Astrocyte (in vitro differentiated cells and primary cell): ENCODE data around the gene DIAPH1. TPM values are rescaled to one million over a fixed set of nuclear protein-coding genes. Genes with fewer than 3 reads are reported as not detected.

Experiments
- DNase-seq: peaks from one replicate; pipeline ENCODE4 v3.0.0-alpha.2; 2010; ENCODE audit warnings: low read depth
- FAIRE-seq: peaks from 2 replicates; lab custom pipeline; 2011; peaks lifted over from hg19 to GRCh38; lab: Jason Lieb, UNC
- H2AFZ ChIP-seq: 2 replicates; pipeline ENCODE4 v1.6.0; 2012; ENCODE audit warnings: low read depth, low read length, inconsistent platforms
- H3K27ac ChIP-seq: 2 replicates; pipeline ENCODE4 v1.5.1; 2011; ENCODE audit warnings: low read depth, low read length, inconsistent platforms
- H3K27me3 ChIP-seq: 2 replicates; pipeline ENCODE4 v1.6.0; 2011; ENCODE audit warnings: low read length, inconsistent platforms; ENCODE audit not compliant: insufficient read depth
- H3K36me3 ChIP-seq: 2 replicates; pipeline ENCODE4 v1.5.1; 2011; ENCODE audit warnings: low read length, inconsistent platforms; ENCODE audit not compliant: insufficient read depth
- H3K4me1 ChIP-seq: 2 replicates; pipeline ENCODE4 v1.5.1; 2011; ENCODE audit warnings: low read length, inconsistent platforms; ENCODE audit not compliant: insufficient read depth
- H3K4me2 ChIP-seq: 2 replicates; pipeline ENCODE4 v1.6.0; 2012; ENCODE audit warnings: low read length, inconsistent platforms
- H3K4me3 ChIP-seq: 2 replicates; pipeline ENCODE4 v1.5.1; 2011; ENCODE audit warnings: low read depth, mild to moderate bottlenecking, low read length, inconsistent platforms; ENCODE audit not compliant: insufficient read depth
- H3K79me2 ChIP-seq: 2 replicates; pipeline ENCODE4 v1.6.0; 2012; ENCODE audit warnings: mild to moderate bottlenecking, low read length, inconsistent platforms; ENCODE audit not compliant: insufficient read depth
- H3K9ac ChIP-seq: 2 replicates; pipeline ENCODE4 v1.6.0; 2012; ENCODE audit warnings: mild to moderate bottlenecking, low read length, inconsistent platforms
- H3K9me3 ChIP-seq: 2 replicates; pipeline ENCODE4 v1.5.1; 2012; ENCODE audit warnings: low read depth, mild to moderate bottlenecking, low read length, inconsistent platforms; ENCODE audit not compliant: insufficient read depth
- H4K20me1 ChIP-seq: 2 replicates; pipeline ENCODE4 v1.6.0; 2012; ENCODE audit warnings: low read length, inconsistent platforms; ENCODE audit not compliant: insufficient read depth
- H3K27ac Mint-ChIP-seq: one replicate; pipeline ENCODE4 v1.8.0; 2021; ENCODE audit warnings: mild to moderate bottlenecking, mixed read lengths; ENCODE audit not compliant: unreplicated experiment
- H3K27me3 Mint-ChIP-seq: one replicate; pipeline ENCODE4 v1.8.0; 2021; ENCODE audit warnings: low read depth, mixed read lengths; ENCODE audit not compliant: unreplicated experiment
- H3K36me3 Mint-ChIP-seq: one replicate; pipeline ENCODE4 v1.8.0; 2021; ENCODE audit warnings: low read depth, mixed read lengths; ENCODE audit not compliant: unreplicated experiment
- H3K4me1 Mint-ChIP-seq: one replicate; pipeline ENCODE4 v1.8.0; 2021; ENCODE audit warnings: low read depth, mixed read lengths; ENCODE audit not compliant: unreplicated experiment
- H3K4me3 Mint-ChIP-seq: one replicate; pipeline ENCODE4 v1.8.0; 2021; ENCODE audit warnings: mild to moderate bottlenecking, moderate library complexity, mixed read lengths; ENCODE audit not compliant: unreplicated experiment
- H3K9me3 Mint-ChIP-seq: one replicate; pipeline ENCODE4 v1.8.0; 2021; ENCODE audit warnings: mild to moderate bottlenecking, mixed read lengths; ENCODE audit not compliant: unreplicated experiment
- EZH2 ChIP-seq: IDR thresholded peaks from 2 replicates; pipeline ENCODE4 v1.6.1; 2012; ENCODE audit warnings: mild to moderate bottlenecking, low read length, inconsistent platforms; ENCODE audit not compliant: insufficient read depth
- total RNA-seq: library from RNA; stranded (reverse); gene quantifications from 2 replicates; pipeline ENCODE4 v1.2.1, GENCODE V29; 2021
- TF ChIP-seq, protein P1 (sequence below): IDR thresholded peaks from 2 replicates; pipeline ENCODE4 v1.5.1; 2011; ENCODE audit warnings: low read depth, mild to moderate bottlenecking, inconsistent platforms, low read length, moderate library complexity; ENCODE audit not compliant: insufficient read depth

The DIAPH1 gene
- total RNA-seq, 1 donor from 2014 or later: 78.8 TPM

DNA sequence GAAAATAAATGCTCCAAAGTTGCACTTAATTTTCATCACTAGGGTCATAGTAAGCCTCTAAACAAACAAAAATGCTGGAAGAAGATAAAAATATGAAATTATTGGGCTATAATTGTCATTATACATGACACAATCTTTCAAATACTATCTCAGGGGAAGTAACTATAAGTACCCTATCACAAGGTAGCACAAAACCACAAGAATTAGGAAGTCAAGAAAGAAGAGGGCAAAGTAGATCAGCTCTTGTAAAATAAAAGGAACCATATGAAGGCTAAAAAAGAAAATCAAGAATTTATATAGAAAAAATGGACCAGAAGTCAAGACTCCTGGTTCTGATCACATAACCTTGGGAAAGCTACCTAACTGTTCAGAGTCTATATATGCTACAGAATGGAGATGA, 48.1 kb downstream of the DIAPH1 start:
- Histone ChIP-seq H4K20me1 (no peaks in the 10 kb centered on the region), H3K27ac (no peak overlapping the region), H3K4me2 (no peak overlapping the region), H2AFZ (no peak overlapping the region), H3K4me1 (no peaks in the 10 kb centered on the region), H3K4me3 (no peak overlapping the region), H3K36me3 (peaks cover 32% of the 10 kb centered on the region), H3K9ac (no peak overlapping the region), H3K79me2 (no peaks in the 10 kb centered on the region), H3K27me3 (no peaks in the 10 kb centered on the region), H3K9me3 (no peaks in the 10 kb centered on the region)
- TF ChIP-seq EZH2: no peak
- TF ChIP-seq, protein P1, sequence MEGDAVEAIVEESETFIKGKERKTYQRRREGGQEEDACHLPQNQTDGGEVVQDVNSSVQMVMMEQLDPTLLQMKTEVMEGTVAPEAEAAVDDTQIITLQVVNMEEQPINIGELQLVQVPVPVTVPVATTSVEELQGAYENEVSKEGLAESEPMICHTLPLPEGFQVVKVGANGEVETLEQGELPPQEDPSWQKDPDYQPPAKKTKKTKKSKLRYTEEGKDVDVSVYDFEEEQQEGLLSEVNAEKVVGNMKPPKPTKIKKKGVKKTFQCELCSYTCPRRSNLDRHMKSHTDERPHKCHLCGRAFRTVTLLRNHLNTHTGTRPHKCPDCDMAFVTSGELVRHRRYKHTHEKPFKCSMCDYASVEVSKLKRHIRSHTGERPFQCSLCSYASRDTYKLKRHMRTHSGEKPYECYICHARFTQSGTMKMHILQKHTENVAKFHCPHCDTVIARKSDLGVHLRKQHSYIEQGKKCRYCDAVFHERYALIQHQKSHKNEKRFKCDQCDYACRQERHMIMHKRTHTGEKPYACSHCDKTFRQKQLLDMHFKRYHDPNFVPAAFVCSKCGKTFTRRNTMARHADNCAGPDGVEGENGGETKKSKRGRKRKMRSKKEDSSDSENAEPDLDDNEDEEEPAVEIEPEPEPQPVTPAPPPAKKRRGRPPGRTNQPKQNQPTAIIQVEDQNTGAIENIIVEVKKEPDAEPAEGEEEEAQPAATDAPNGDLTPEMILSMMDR: no peak
- DNase-seq (no peak), FAIRE-seq (no peak)
- H3K4me1 Mint-ChIP-seq: no peaks in the 10 kb centered on the region
- H3K4me3 Mint-ChIP-seq: no peak overlapping the region
- H3K9me3 Mint-ChIP-seq: no peaks in the 10 kb centered on the region
- no peak overlapping the region for H3K27ac Mint-ChIP-seq
- no peaks in the 10 kb centered on the region for H3K36me3 Mint-ChIP-seq
- no peaks in the 10 kb centered on the region for H3K27me3 Mint-ChIP-seq

DNA sequence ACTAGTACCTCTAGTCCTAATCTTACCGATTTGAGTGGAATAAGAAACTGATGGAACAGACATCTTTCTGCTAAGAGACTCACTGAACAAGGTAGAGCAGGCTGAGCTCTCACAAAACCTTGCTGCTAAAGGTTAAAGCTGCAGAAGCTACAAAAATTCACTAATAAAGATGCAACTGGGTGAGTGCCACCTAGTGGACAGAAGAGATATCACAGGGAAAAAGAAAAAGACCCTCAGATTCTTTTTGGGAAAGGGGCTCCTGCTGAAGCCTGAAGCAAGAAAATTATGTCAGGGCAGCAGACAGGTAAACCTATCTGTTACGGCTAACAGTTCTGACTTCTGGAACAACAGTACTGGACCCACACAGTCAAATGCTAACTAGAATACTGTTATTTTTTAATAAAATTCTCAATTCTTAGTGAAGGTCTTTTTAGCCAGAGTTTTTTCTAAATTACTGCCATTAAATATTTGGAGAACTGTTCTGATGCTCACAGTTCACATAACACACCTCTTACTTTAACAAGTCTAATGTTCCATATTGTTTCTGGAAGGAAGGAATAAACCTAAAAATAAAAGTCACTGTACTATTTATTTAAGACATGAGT, 51.2 kb downstream of the DIAPH1 start:
- no peaks in the 10 kb centered on the region for H3K79me2 ChIP-seq
- H3K36me3 ChIP-seq: peaks cover 21% of the 10 kb centered on the region
- TF ChIP-seq, protein P1: peak; percentile 97
- TF ChIP-seq EZH2: no peak
- H3K4me2 ChIP-seq: no peak overlapping the region
- Mint-ChIP-seq H3K9me3 (no peaks in the 10 kb centered on the region), H3K27me3 (no peaks in the 10 kb centered on the region), H3K27ac (no peak overlapping the region), H3K4me3 (no peak overlapping the region), H3K4me1 (no peaks in the 10 kb centered on the region), H3K36me3 (peaks cover 2% of the 10 kb centered on the region)
- H3K4me3 ChIP-seq: no peak overlapping the region
- no peaks in the 10 kb centered on the region for H4K20me1 ChIP-seq
- no peaks in the 10 kb centered on the region for H3K4me1 ChIP-seq
- no peaks in the 10 kb centered on the region for H3K9me3 ChIP-seq
- H3K9ac ChIP-seq: no peak overlapping the region
- no peak for DNase-seq
- H3K27ac ChIP-seq: no peak overlapping the region
- H3K27me3 ChIP-seq: no peaks in the 10 kb centered on the region
- H2AFZ ChIP-seq: no peak overlapping the region
- peak; percentile 9 for FAIRE-seq

DNA sequence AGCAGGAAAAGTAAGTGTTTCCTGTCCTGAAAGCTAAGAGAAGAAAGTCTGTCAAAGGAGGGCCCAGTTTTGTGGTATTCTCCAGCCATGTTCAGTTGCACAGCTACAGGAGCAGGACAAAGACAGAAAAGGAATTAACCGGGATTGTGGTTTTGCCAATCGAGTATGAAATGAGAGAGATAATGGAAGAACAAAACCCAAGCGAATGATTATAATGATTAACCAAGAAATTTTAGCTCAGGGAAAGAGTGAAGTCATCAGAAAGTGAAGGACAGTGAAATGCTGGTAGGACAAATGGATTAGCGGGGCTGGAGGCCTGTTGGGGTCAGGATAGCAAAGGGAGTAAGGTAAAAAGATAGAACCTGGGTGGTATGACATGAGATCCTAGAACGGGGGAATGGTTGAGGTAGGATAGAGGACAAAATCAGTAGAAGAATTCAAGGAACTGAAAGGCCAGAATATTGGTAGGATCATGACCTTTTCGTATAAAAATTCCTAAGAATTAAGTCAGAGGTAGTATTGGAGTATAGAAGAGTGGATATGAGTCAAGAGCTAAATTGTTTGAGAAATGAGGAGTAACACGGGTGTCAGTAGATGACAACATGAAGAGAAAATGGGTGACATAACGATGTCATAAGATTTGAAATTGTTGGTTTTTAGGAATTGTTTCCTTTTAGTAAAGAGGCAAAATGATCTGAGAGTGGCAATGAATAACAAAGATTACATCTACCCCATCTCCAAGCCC, 52.8 kb downstream of the DIAPH1 start:
- peak overlapping the region; percentile 38 for H3K27ac ChIP-seq
- H3K79me2 ChIP-seq: no peaks in the 10 kb centered on the region
- Mint-ChIP-seq H3K27ac (peak overlapping the region; percentile 44), H3K27me3 (no peaks in the 10 kb centered on the region), H3K9me3 (no peaks in the 10 kb centered on the region), H3K4me1 (no peaks in the 10 kb centered on the region), H3K4me3 (no peak overlapping the region), H3K36me3 (peaks cover 2% of the 10 kb centered on the region)
- H3K9me3 ChIP-seq: no peaks in the 10 kb centered on the region
- no peak for FAIRE-seq
- TF ChIP-seq, protein P1: no peak
- no peak for TF ChIP-seq EZH2
- H3K4me1 ChIP-seq: no peaks in the 10 kb centered on the region
- H2AFZ ChIP-seq: no peak overlapping the region
- H4K20me1 ChIP-seq: no peaks in the 10 kb centered on the region
- peaks cover 14% of the 10 kb centered on the region for H3K36me3 ChIP-seq
- peak overlapping the region; percentile 24 for H3K9ac ChIP-seq
- DNase-seq: no peak
- no peak overlapping the region for H3K4me3 ChIP-seq
- no peaks in the 10 kb centered on the region for H3K27me3 ChIP-seq
- no peak overlapping the region for H3K4me2 ChIP-seq
